ENCODE data around the gene CASS4. TPM values are rescaled to one million over a fixed set of nuclear protein-coding genes. Genes with fewer than 3 reads are reported as not detected.

CASS4 gene
- total RNA-seq, 1 experiment from 2014 or later, result 0.17 TPM

DNA sequence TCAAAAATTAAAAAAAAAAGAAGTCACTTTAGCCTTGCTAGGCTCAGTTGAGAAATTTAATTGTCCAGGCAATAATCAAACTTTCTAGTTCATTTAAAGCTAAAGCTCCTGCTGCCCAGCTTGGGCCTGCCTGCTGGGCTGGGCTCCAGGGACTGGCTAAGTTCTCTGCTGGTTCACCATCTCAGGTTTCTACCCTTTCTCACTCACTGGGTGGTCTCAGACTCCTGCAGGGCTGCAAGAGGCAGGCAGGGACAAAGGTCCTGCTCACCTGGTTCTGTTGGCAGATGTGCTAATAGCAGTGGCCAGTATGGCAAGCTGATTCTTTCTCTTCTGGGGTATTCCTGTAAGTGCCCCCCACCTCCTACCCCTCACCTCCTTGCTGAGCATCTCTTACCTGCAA, 35.2 kb downstream of the CASS4 start:
- no peak for TF ChIP-seq EGR1 (IDR thresholded peaks at IDR 0.05; ENCODE audit: low read depth)
- no peak for TF ChIP-seq ELF1 (IDR thresholded peaks at IDR 0.05; ENCODE audit: borderline replicate concordance, low read depth)
- no peak for TF ChIP-seq SRF (IDR thresholded peaks at IDR 0.05; ENCODE audit: low read depth)
- no peak for TF ChIP-seq POLR2A (IDR thresholded peaks at IDR 0.05; ENCODE audit: borderline replicate concordance, extremely low read depth, insufficient read depth, insufficient read length)
- no peak for TF ChIP-seq TCF7L2 (IDR thresholded peaks at IDR 0.05; ENCODE audit: borderline replicate concordance, extremely low read depth, insufficient read depth, insufficient read length)
- TF ChIP-seq, protein P1, sequence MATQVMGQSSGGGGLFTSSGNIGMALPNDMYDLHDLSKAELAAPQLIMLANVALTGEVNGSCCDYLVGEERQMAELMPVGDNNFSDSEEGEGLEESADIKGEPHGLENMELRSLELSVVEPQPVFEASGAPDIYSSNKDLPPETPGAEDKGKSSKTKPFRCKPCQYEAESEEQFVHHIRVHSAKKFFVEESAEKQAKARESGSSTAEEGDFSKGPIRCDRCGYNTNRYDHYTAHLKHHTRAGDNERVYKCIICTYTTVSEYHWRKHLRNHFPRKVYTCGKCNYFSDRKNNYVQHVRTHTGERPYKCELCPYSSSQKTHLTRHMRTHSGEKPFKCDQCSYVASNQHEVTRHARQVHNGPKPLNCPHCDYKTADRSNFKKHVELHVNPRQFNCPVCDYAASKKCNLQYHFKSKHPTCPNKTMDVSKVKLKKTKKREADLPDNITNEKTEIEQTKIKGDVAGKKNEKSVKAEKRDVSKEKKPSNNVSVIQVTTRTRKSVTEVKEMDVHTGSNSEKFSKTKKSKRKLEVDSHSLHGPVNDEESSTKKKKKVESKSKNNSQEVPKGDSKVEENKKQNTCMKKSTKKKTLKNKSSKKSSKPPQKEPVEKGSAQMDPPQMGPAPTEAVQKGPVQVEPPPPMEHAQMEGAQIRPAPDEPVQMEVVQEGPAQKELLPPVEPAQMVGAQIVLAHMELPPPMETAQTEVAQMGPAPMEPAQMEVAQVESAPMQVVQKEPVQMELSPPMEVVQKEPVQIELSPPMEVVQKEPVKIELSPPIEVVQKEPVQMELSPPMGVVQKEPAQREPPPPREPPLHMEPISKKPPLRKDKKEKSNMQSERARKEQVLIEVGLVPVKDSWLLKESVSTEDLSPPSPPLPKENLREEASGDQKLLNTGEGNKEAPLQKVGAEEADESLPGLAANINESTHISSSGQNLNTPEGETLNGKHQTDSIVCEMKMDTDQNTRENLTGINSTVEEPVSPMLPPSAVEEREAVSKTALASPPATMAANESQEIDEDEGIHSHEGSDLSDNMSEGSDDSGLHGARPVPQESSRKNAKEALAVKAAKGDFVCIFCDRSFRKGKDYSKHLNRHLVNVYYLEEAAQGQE (IDR thresholded peaks at IDR 0.05; ENCODE audit: low read depth), result no peak
- no peak for TF ChIP-seq ZFX (IDR thresholded peaks at IDR 0.05)
- TF ChIP-seq, protein P2, sequence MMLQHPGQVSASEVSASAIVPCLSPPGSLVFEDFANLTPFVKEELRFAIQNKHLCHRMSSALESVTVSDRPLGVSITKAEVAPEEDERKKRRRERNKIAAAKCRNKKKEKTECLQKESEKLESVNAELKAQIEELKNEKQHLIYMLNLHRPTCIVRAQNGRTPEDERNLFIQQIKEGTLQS (IDR thresholded peaks at IDR 0.05), result no peak
- TF ChIP-seq SP1 (IDR thresholded peaks at IDR 0.05; ENCODE audit: low read depth), result no peak
- TF ChIP-seq, protein P3, sequence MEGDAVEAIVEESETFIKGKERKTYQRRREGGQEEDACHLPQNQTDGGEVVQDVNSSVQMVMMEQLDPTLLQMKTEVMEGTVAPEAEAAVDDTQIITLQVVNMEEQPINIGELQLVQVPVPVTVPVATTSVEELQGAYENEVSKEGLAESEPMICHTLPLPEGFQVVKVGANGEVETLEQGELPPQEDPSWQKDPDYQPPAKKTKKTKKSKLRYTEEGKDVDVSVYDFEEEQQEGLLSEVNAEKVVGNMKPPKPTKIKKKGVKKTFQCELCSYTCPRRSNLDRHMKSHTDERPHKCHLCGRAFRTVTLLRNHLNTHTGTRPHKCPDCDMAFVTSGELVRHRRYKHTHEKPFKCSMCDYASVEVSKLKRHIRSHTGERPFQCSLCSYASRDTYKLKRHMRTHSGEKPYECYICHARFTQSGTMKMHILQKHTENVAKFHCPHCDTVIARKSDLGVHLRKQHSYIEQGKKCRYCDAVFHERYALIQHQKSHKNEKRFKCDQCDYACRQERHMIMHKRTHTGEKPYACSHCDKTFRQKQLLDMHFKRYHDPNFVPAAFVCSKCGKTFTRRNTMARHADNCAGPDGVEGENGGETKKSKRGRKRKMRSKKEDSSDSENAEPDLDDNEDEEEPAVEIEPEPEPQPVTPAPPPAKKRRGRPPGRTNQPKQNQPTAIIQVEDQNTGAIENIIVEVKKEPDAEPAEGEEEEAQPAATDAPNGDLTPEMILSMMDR (IDR thresholded peaks at IDR 0.05 in 2 of 3, conservative IDR thresholded peaks at IDR 0.05 in 1 of 3; ENCODE audit: borderline replicate concordance in 1 of 3, insufficient read depth in 1 of 3, low read depth in 2 of 3, low read length in 2 of 3), result no peak
- no peak for TF ChIP-seq CBX3 (IDR thresholded peaks at IDR 0.05; ENCODE audit: low read depth)
- no peak for TF ChIP-seq CEBPB (IDR thresholded peaks at IDR 0.05; ENCODE audit: low read depth)
- no peak for TF ChIP-seq ZNF274 (IDR thresholded peaks at IDR 0.05; ENCODE audit: low read depth, low read length)
- no peak for TF ChIP-seq FOSL1 (IDR thresholded peaks at IDR 0.05; ENCODE audit: low read depth)
- no peak for TF ChIP-seq EZH2phosphoT487 (IDR thresholded peaks at IDR 0.05; ENCODE audit: borderline replicate concordance)
- TF ChIP-seq RAD21 (IDR thresholded peaks at IDR 0.05; ENCODE audit: low read depth), result no peak
- no peak for TF ChIP-seq EZH2 (IDR thresholded peaks at IDR 0.05)
- no peak for TF ChIP-seq YY1 (IDR thresholded peaks at IDR 0.05; ENCODE audit: extremely low read depth, insufficient replicate concordance, low read depth, low read length)
- Histone ChIP-seq H3K79me2 (ENCODE audit: insufficient read depth, low read length) (no peaks in the 10 kb centered on the region), H3K4me1 (ENCODE audit: control insufficient read depth in 1 of 2, insufficient read depth in 2 of 2, low read length in 2 of 2) (no peaks in the 10 kb centered on the region), H3K27ac (ENCODE audit: low read depth, low read length) (no peak overlapping the region), H3K4me2 (ENCODE audit: low read length) (no peak overlapping the region), H3K36me3 (ENCODE audit: control insufficient read depth in 1 of 2, insufficient read depth in 2 of 2, low read length in 2 of 2) (no peaks in the 10 kb centered on the region), H3K9me3 (ENCODE audit: control insufficient read depth in 1 of 2, insufficient read depth in 1 of 2, low read depth in 1 of 2, low read length in 2 of 2) (no peaks in the 10 kb centered on the region), H3K27me3 (ENCODE audit: insufficient read depth, low read length) (no peaks in the 10 kb centered on the region), H2AFZ (ENCODE audit: low read depth, low read length, poor library complexity, severe bottlenecking) (no peak overlapping the region), H3K9ac (ENCODE audit: low read length) (no peak overlapping the region), H3K9me2 (ENCODE audit: insufficient read depth) (no peaks in the 10 kb centered on the region), H3K4me3 (replicated peaks in 1 of 2; ENCODE audit: low read depth in 1 of 2, low read length in 2 of 2) (no peak overlapping the region), H4K20me1 (ENCODE audit: insufficient read depth) (no peaks in the 10 kb centered on the region)
- DNase-seq (ENCODE audit: low read depth, low spot score) (no peak), ATAC-seq (no peak)
- ChIA-PET POLR2A (no interaction called here), RAD21 (ENCODE audit: low non-redundant PET in 1 of 2, low total read pairs in 2 of 2, uncharacterized antibody in 2 of 2, unreplicated experiment in 2 of 2) (no interaction called here), CTCF (no interaction called here)
- intact Hi-C loops (cut with micrococcal nuclease), result no loop called here
- BruUV-seq (replicated peaks), result no TSS peak

Data from HCT116 (cell line).